Ascending aorta (tissue), 2 donors: ENCODE results near the gene REG4. TPM values are rescaled to one million over a fixed set of nuclear protein-coding genes. Genes with fewer than 3 reads are reported as not detected.

Experiments
- DNase-seq, 2 donors: peaks; one replicate each; pipeline ENCODE4 v3.0.0-alpha.2; 2019; ENCODE audit warnings: low spot score in 2 of 2
- H3K27ac ChIP-seq, 2 donors: fragments of 200-600 bp; sonication (generic); one replicate each; pipeline ENCODE4 v1.5.1; 2016 to 2017; ENCODE audit warnings: mild to moderate bottlenecking in 1 of 2
- H3K27me3 ChIP-seq: fragments of 200-600 bp; sonication (generic); one replicate; pipeline ENCODE4 v1.5.1; 2017
- H3K36me3 ChIP-seq, 2 donors: fragments of 200-600 bp; sonication (generic); one replicate each; pipeline ENCODE4 v1.5.1; 2016
- H3K4me1 ChIP-seq, 2 donors: fragments of 200-600 bp; sonication (generic); one replicate each; pipeline ENCODE4 v1.5.1; 2016 to 2017; ENCODE audit warnings: mild to moderate bottlenecking in 1 of 2
- H3K4me3 ChIP-seq, 2 donors: fragments of 200-600 bp; sonication (generic); one replicate each; pipeline ENCODE4 v1.5.1; 2016 to 2017; ENCODE audit warnings: mild to moderate bottlenecking in 1 of 2
- H3K9me3 ChIP-seq, 2 donors: fragments of 200-600 bp; sonication (generic); one replicate each; pipeline ENCODE4 v1.5.1; 2016
- CTCF ChIP-seq, 3 experiments: fragments of 200-600 bp in 2 of 3; fragments of 450-650 bp in 1 of 3; sonication (generic) in 2 of 3; IDR thresholded peaks; one replicate each; pipeline ENCODE4 v1.5.1; 2016 to 2019; ENCODE audit warnings: antibody characterized with exemption in 3 of 3, mild to moderate bottlenecking in 1 of 3, moderate library complexity in 1 of 3
- intact Hi-C: fragments of 100-400 bp; cut with DNase I; formaldehyde crosslinking; loops from one replicate; pipeline ENCODE4 v1.15.1; 2023
- total RNA-seq: library from RNA; depleted of rRNA; stranded (reverse); fragments of >200 nt; gene quantifications from one replicate; pipeline ENCODE4 v1.1.0, GENCODE V29; 2016

The REG4 gene
- total RNA-seq, 1 donor from 2014 or later: not detected

- Histone ChIP-seq H3K36me3 (no peaks in the 10 kb centered on the region), H3K4me3 (no peak overlapping the region), H3K9me3 (no peaks in the 10 kb centered on the region), H3K27me3 (no peaks in the 10 kb centered on the region), H3K27ac (no peak overlapping the region), H3K4me1 (no peaks in the 10 kb centered on the region)
- no peak for TF ChIP-seq CTCF (IDR thresholded peaks at IDR 0.05)
- intact Hi-C loops: no loop called here
- DNase-seq: no peak
These were observed 14.1 kb downstream of the REG4 start for GRCh38 chr1:119797162-119797561.

- H3K27me3 ChIP-seq: no peaks in the 10 kb centered on the region
- no peaks in the 10 kb centered on the region for H3K36me3 ChIP-seq
- no peak overlapping the region for H3K4me3 ChIP-seq
- no peaks in the 10 kb centered on the region for H3K4me1 ChIP-seq
- intact Hi-C loops: no loop called here
- no peak for TF ChIP-seq CTCF (IDR thresholded peaks at IDR 0.05)
- H3K9me3 ChIP-seq: no peaks in the 10 kb centered on the region
- DNase-seq: no peak
- H3K27ac ChIP-seq: no peak overlapping the region
These were observed 15.7 kb downstream of the REG4 start for GRCh38 chr1:119795261-119796200.

GRCh38 chr1:119794876-119795240 lies 16.4 kb downstream of the REG4 start:
- H3K27me3 ChIP-seq: no peaks in the 10 kb centered on the region
- no peak overlapping the region for H3K27ac ChIP-seq
- no peaks in the 10 kb centered on the region for H3K36me3 ChIP-seq
- no peak overlapping the region for H3K4me3 ChIP-seq
- H3K4me1 ChIP-seq: no peaks in the 10 kb centered on the region
- no peak for DNase-seq
- no peaks in the 10 kb centered on the region for H3K9me3 ChIP-seq
- intact Hi-C loops: no loop called here
- no peak for TF ChIP-seq CTCF (IDR thresholded peaks at IDR 0.05)

GRCh38 chr1:119794230-119794875 lies 16.9 kb downstream of the REG4 start:
- Histone ChIP-seq H3K27ac (no peak overlapping the region), H3K9me3 (no peaks in the 10 kb centered on the region), H3K4me3 (no peak overlapping the region), H3K27me3 (no peaks in the 10 kb centered on the region), H3K4me1 (no peaks in the 10 kb centered on the region), H3K36me3 (no peaks in the 10 kb centered on the region)
- TF ChIP-seq CTCF (IDR thresholded peaks at IDR 0.05): no peak
- no peak for DNase-seq
- intact Hi-C loops: no loop called here

GRCh38 chr1:119791377-119791776 lies 19.9 kb downstream of the REG4 start:
- no peaks in the 10 kb centered on the region for H3K9me3 ChIP-seq
- no peak overlapping the region for H3K4me3 ChIP-seq
- no peaks in the 10 kb centered on the region for H3K4me1 ChIP-seq
- no peak for DNase-seq
- intact Hi-C loops: no loop called here
- no peaks in the 10 kb centered on the region for H3K36me3 ChIP-seq
- no peak for TF ChIP-seq CTCF (IDR thresholded peaks at IDR 0.05)
- H3K27ac ChIP-seq: no peak overlapping the region
- H3K27me3 ChIP-seq: no peaks in the 10 kb centered on the region
